ENCODE data around the gene FOXO3.

GRCh38 chr6:108667993-108668392 is 107.3 kb downstream of the FOXO3 start:
- TF ChIP-seq, protein P1, sequence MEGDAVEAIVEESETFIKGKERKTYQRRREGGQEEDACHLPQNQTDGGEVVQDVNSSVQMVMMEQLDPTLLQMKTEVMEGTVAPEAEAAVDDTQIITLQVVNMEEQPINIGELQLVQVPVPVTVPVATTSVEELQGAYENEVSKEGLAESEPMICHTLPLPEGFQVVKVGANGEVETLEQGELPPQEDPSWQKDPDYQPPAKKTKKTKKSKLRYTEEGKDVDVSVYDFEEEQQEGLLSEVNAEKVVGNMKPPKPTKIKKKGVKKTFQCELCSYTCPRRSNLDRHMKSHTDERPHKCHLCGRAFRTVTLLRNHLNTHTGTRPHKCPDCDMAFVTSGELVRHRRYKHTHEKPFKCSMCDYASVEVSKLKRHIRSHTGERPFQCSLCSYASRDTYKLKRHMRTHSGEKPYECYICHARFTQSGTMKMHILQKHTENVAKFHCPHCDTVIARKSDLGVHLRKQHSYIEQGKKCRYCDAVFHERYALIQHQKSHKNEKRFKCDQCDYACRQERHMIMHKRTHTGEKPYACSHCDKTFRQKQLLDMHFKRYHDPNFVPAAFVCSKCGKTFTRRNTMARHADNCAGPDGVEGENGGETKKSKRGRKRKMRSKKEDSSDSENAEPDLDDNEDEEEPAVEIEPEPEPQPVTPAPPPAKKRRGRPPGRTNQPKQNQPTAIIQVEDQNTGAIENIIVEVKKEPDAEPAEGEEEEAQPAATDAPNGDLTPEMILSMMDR (IDR thresholded peaks at IDR 0.05; ENCODE audit: extremely low read depth in 1 of 2, insufficient read depth in 1 of 2, low read depth in 1 of 2, low read length in 2 of 2) = no peak
- TF ChIP-seq POLR2A (IDR thresholded peaks at IDR 0.05; ENCODE audit: low read depth, low read length) = no peak
- no peak for TF ChIP-seq MAX (IDR thresholded peaks at IDR 0.05; ENCODE audit: insufficient read depth, insufficient read length)
- no peak for TF ChIP-seq POLR2AphosphoS5 (IDR thresholded peaks at IDR 0.05; ENCODE audit: insufficient read depth, low read depth, low read length)
- no peak for TF ChIP-seq EZH2 (IDR thresholded peaks at IDR 0.05; ENCODE audit: borderline replicate concordance, low read depth, low read length, severe bottlenecking)
- TF ChIP-seq FOS (IDR thresholded peaks at IDR 0.05; ENCODE audit: borderline replicate concordance, insufficient read depth, low read length) = no peak
